ENCODE data around the gene CTNNA3. TPM values are rescaled to one million over a fixed set of nuclear protein-coding genes. Genes with fewer than 3 reads are reported as not detected.

CTNNA3 gene
- total RNA-seq, 1 donor from 2014 or later: 0.46 TPM

GRCh38 chr10:65950075-65950474 is 1745.9 kb downstream of the CTNNA3 start:
- no peak for TF ChIP-seq CTCF (conservative IDR thresholded peaks at IDR 0.05; ENCODE audit: low read depth, low read length)
- DNase-seq (ENCODE audit: low read depth): no peak
- no peak overlapping the region for H3K4me3 ChIP-seq (ENCODE audit: low read depth, low read length)

GRCh38 chr10:65949526-65949925 is 1746.5 kb downstream of the CTNNA3 start:
- no peak for TF ChIP-seq CTCF (conservative IDR thresholded peaks at IDR 0.05; ENCODE audit: low read depth, low read length)
- peak; percentile 9 for DNase-seq (ENCODE audit: low read depth)
- H3K4me3 ChIP-seq (ENCODE audit: low read depth, low read length): no peak overlapping the region

- no peak for TF ChIP-seq CTCF (conservative IDR thresholded peaks at IDR 0.05; ENCODE audit: low read depth, low read length)
- no peak for DNase-seq (ENCODE audit: low read depth)
- H3K4me3 ChIP-seq (ENCODE audit: low read depth, low read length): no peak overlapping the region
Measured at GRCh38 chr10:65945061-65945460, 1750.9 kb downstream of the CTNNA3 start.

GRCh38 chr10:65943451-65943850 is 1752.5 kb downstream of the CTNNA3 start:
- no peak for DNase-seq (ENCODE audit: low read depth)
- H3K4me3 ChIP-seq (ENCODE audit: low read depth, low read length): no peak overlapping the region
- TF ChIP-seq CTCF (conservative IDR thresholded peaks at IDR 0.05; ENCODE audit: low read depth, low read length): no peak

- no peak for DNase-seq (ENCODE audit: low read depth)
- H3K4me3 ChIP-seq (ENCODE audit: low read depth, low read length): no peak overlapping the region
- no peak for TF ChIP-seq CTCF (conservative IDR thresholded peaks at IDR 0.05; ENCODE audit: low read depth, low read length)
Measured at GRCh38 chr10:65940816-65941662, 1755.0 kb downstream of the CTNNA3 start.

GRCh38 chr10:65940105-65940504 is 1755.9 kb downstream of the CTNNA3 start:
- no peak for TF ChIP-seq CTCF (conservative IDR thresholded peaks at IDR 0.05; ENCODE audit: low read depth, low read length)
- no peak overlapping the region for H3K4me3 ChIP-seq (ENCODE audit: low read depth, low read length)
- no peak for DNase-seq (ENCODE audit: low read depth)
